Measurements from ENCODE around the gene PTRH1. TPM values are rescaled to one million over a fixed set of nuclear protein-coding genes. Genes with fewer than 3 reads are reported as not detected.

The PTRH1 gene
- polyA plus RNA-seq, 1 of the 3 experiments (the other 2 are of a cell fraction): 42.2 TPM

- CTCF ChIA-PET: interaction anchor here (3.7 kb wide), 1 partner anchor 118 kb away, joined by 14 read pairs; no protein-coding TSS in a partner anchor
Measured at GRCh38 chr9:127707766-127708165, 7.7 kb downstream of the PTRH1 start.

DNA sequence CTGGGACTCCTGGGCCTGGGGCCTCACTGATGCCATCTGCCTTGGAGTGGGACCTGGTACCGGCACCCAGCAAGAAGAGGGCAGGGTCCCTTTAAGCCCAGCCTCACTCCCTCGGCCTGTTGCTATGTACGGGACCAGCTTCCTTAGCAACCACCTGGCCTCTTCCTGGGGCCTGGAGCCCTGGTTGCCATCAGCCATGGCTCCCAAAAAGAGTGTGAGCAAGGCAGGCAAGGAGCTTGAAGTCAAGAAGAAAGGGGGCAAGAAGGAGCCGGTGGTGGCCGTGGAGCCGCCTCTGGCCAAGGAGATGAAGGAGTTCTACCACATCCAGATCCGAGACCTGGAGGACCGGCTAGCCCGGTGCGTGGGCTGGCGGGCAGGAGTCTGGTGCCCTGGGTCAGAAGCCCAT lies 8.6 kb downstream of the PTRH1 start, which contains the start of gene CFAP157:
Gene CFAP157 (plus strand): TSS at position 153 of the 406 bp plus-strand sequence. CDS start 44 bp downstream, at position 197.
- Histone ChIP-seq H3K9me3 (no peaks in the 10 kb centered on the region), H3K36me3 (replicated peaks in 1 of 2; ENCODE audit: control insufficient read depth in 1 of 2, insufficient read depth in 2 of 2, low read length in 1 of 2) (no peaks in the 10 kb centered on the region), H3K4me2 (no peak within 1 kb of the TSS), H4K20me1 (ENCODE audit: insufficient read depth) (no peaks in the 10 kb centered on the region), H3K4me1 (ENCODE audit: control insufficient read depth in 1 of 2, insufficient read depth in 2 of 2, low read depth in 1 of 2, low read length in 1 of 2) (peaks cover 0 to 25% of the 10 kb centered on the region in 2 experiments; a peak in 1 of 4 replicates), H3K27me3 (ENCODE audit: insufficient read depth) (no peaks in the 10 kb centered on the region), H3K9ac (no peak within 1 kb of the TSS), H3F3A (replicated peaks; ENCODE audit: insufficient read depth) (no peaks in the 10 kb centered on the region), H2AFZ (ENCODE audit: low read depth) (no peak within 1 kb of the TSS), H3K79me2 (ENCODE audit: insufficient read depth) (no peaks in the 10 kb centered on the region), H3K27ac (ENCODE audit: low read depth in 2 of 2, low read length in 1 of 2) (peak within 1 kb of the TSS in 1 of 2 experiments; percentile 23; a peak in 1 of 4 replicates), H3K4me3 (ENCODE audit: low read depth in 2 of 2, low read length in 1 of 2) (no peak within 1 kb of the TSS), H3K9me2 (no peaks in the 10 kb centered on the region)
- WGBS (ENCODE audit: low lambda C conversion rate): 82% methylated on average over 10 of the region's 11 CpGs
- TF ChIP-seq MXI1 (IDR thresholded peaks at IDR 0.05; ENCODE audit: low read depth, low read length) (no peak), SIN3A (IDR thresholded peaks at IDR 0.05; ENCODE audit: borderline replicate concordance, low read depth, low read length) (no peak)
- peak; percentile 69 for DNase-seq
- ChIA-PET POLR2A (interaction anchor here (0.6 kb wide), 2 partner anchors 9 to 104 kb away, joined by 3 read pairs; partner anchors contain the start of genes PTRH1 and TTC16), CTCF (interaction anchor here (3.7 kb wide), 1 partner anchor 117 kb away, joined by 14 read pairs; no protein-coding TSS in a partner anchor)

More at GRCh38 chr9:127707766-127708165, 7.7 kb downstream of the PTRH1 start:
- H3K4me1 ChIP-seq (ENCODE audit: control insufficient read depth in 1 of 2, insufficient read depth in 2 of 2, low read depth in 1 of 2, low read length in 1 of 2): peaks cover 0 to 25% of the 10 kb centered on the region in 2 experiments; a peak in 1 of 4 replicates
- DNase-seq: no peak
- H3K4me2 ChIP-seq: no peak overlapping the region
- no peak overlapping the region for H2AFZ ChIP-seq (ENCODE audit: low read depth)
- H3F3A ChIP-seq (replicated peaks; ENCODE audit: insufficient read depth): no peaks in the 10 kb centered on the region
- POLR2A ChIA-PET: no interaction called here
- TF ChIP-seq, protein P1, sequence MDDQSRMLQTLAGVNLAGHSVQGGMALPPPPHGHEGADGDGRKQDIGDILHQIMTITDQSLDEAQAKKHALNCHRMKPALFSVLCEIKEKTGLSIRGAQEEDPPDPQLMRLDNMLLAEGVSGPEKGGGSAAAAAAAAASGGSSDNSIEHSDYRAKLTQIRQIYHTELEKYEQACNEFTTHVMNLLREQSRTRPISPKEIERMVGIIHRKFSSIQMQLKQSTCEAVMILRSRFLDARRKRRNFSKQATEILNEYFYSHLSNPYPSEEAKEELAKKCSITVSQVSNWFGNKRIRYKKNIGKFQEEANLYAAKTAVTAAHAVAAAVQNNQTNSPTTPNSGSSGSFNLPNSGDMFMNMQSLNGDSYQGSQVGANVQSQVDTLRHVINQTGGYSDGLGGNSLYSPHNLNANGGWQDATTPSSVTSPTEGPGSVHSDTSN (IDR thresholded peaks at IDR 0.05): no peak
- no peak for TF ChIP-seq GATA2 (CRISPR knock-in tag; IDR thresholded peaks at IDR 0.05)
- TF ChIP-seq POLR2AphosphoS5 (IDR thresholded peaks at IDR 0.05; ENCODE audit: low read depth, low read length): no peak
- TF ChIP-seq IRF3 (IDR thresholded peaks at IDR 0.05; ENCODE audit: low read depth, low read length): no peak
- no peak for TF ChIP-seq SIN3A (IDR thresholded peaks at IDR 0.05; ENCODE audit: borderline replicate concordance, low read depth, low read length)
- no peak for TF ChIP-seq ELF1 (IDR thresholded peaks at IDR 0.05)
- TF ChIP-seq TAF1 (IDR thresholded peaks at IDR 0.05; ENCODE audit: borderline replicate concordance, low read depth, low read length): no peak
- no peak for TF ChIP-seq FOXM1 (IDR thresholded peaks at IDR 0.05; ENCODE audit: low read depth)
- no peak for TF ChIP-seq RFX5 (IDR thresholded peaks at IDR 0.05; ENCODE audit: low read length)
- TF ChIP-seq, protein P2, sequence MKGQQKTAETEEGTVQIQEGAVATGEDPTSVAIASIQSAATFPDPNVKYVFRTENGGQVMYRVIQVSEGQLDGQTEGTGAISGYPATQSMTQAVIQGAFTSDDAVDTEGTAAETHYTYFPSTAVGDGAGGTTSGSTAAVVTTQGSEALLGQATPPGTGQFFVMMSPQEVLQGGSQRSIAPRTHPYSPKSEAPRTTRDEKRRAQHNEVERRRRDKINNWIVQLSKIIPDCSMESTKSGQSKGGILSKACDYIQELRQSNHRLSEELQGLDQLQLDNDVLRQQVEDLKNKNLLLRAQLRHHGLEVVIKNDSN (IDR thresholded peaks at IDR 0.05; ENCODE audit: borderline replicate concordance, low read depth): no peak
- TF ChIP-seq RCOR1 (IDR thresholded peaks at IDR 0.05; ENCODE audit: low read length): no peak
- TF ChIP-seq EZH2phosphoT487 (IDR thresholded peaks at IDR 0.05; ENCODE audit: borderline replicate concordance, low read depth): no peak
- no peak overlapping the region for H3K9ac ChIP-seq
- WGBS (ENCODE audit: low lambda C conversion rate): 93% methylated on average over 5 of the region's 5 CpGs
- H3K9me2 ChIP-seq: no peaks in the 10 kb centered on the region
- no peaks in the 10 kb centered on the region for H3K36me3 ChIP-seq (replicated peaks in 1 of 2; ENCODE audit: control insufficient read depth in 1 of 2, insufficient read depth in 2 of 2, low read length in 1 of 2)
- H3K79me2 ChIP-seq (ENCODE audit: insufficient read depth): no peaks in the 10 kb centered on the region
- no peak overlapping the region for H3K4me3 ChIP-seq (ENCODE audit: low read depth in 2 of 2, low read length in 1 of 2)
- H3K27ac ChIP-seq (ENCODE audit: low read depth in 2 of 2, low read length in 1 of 2): no peak overlapping the region
- no peaks in the 10 kb centered on the region for H3K27me3 ChIP-seq (ENCODE audit: insufficient read depth)
- H3K9me3 ChIP-seq: no peaks in the 10 kb centered on the region
- H4K20me1 ChIP-seq (ENCODE audit: insufficient read depth): no peaks in the 10 kb centered on the region
